ENCODE measurements around the gene FAIM2. TPM values are rescaled to one million over a fixed set of nuclear protein-coding genes. Genes with fewer than 3 reads are reported as not detected.

Gene FAIM2
- total RNA-seq, 1 experiment from 2014 or later: 0.18 TPM

DNA sequence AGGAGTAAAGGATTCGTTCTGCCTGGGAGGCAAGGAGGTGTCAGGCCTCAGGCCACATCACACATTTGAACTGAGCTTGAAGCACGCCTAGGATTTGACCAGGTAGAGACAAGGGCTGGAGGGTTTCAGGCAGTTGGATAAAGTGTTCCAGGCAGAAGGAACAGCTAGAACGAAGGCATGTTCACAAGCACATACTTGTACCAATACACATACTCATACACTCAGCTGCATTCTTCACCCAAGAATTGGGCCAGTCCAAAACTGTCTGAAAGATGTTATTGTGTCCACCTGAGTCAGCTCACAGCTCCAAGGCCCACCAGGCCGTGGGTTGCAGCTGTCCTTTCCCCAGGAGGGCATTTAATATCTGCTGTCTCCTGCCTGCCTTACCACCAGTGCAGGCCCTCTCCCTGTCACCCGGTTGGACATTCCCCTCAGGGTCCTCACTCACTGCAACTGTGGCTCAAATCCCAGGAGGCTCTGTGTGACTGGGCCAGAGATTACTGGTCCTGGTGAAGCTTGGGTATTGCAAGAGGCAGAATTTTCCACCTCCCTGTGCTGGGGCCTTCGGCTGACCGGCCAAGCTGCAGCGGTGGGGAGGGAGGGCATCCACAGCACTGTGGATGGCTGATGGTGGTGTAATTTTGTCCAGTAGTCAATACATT is 34.1 kb upstream of the FAIM2 start:
- ChIA-PET POLR2A (ENCODE audit: unreplicated experiment) (no interaction called here), CTCF (no interaction called here)
- ATAC-seq (no peak), DNase-seq (no peak)
- no peaks in the 10 kb centered on the region for H3K9me2 ChIP-seq (replicated peaks; ENCODE audit: low read length)
- no peaks in the 10 kb centered on the region for H3K79me2 ChIP-seq (ENCODE audit: low read length)
- H3K4me2 ChIP-seq (ENCODE audit: low read length): no peak overlapping the region
- H3K4me3 ChIP-seq (ENCODE audit: low read length): no peak overlapping the region
- H2AFZ ChIP-seq (ENCODE audit: low read length): no peak overlapping the region
- no TSS peak for BruUV-seq (replicated peaks)
- H3K36me3 ChIP-seq (ENCODE audit: low read depth, low read length): no peaks in the 10 kb centered on the region
- H3K4me1 ChIP-seq (ENCODE audit: insufficient read depth, low read length): peaks cover 3% of the 10 kb centered on the region
- H3K27ac ChIP-seq (ENCODE audit: low read length): no peak overlapping the region
- no peaks in the 10 kb centered on the region for H4K20me1 ChIP-seq (ENCODE audit: low read length)
- no peak overlapping the region for H3K9ac ChIP-seq (ENCODE audit: low read length)
- no peaks in the 10 kb centered on the region for H3K27me3 ChIP-seq (ENCODE audit: low read length)
- no peaks in the 10 kb centered on the region for H3K9me3 ChIP-seq (ENCODE audit: low read length)
- TF ChIP-seq, protein P1, sequence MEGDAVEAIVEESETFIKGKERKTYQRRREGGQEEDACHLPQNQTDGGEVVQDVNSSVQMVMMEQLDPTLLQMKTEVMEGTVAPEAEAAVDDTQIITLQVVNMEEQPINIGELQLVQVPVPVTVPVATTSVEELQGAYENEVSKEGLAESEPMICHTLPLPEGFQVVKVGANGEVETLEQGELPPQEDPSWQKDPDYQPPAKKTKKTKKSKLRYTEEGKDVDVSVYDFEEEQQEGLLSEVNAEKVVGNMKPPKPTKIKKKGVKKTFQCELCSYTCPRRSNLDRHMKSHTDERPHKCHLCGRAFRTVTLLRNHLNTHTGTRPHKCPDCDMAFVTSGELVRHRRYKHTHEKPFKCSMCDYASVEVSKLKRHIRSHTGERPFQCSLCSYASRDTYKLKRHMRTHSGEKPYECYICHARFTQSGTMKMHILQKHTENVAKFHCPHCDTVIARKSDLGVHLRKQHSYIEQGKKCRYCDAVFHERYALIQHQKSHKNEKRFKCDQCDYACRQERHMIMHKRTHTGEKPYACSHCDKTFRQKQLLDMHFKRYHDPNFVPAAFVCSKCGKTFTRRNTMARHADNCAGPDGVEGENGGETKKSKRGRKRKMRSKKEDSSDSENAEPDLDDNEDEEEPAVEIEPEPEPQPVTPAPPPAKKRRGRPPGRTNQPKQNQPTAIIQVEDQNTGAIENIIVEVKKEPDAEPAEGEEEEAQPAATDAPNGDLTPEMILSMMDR (conservative IDR thresholded peaks at IDR 0.05; ENCODE audit: low read depth, low read length): no peak
- TF ChIP-seq EZH2 (IDR thresholded peaks at IDR 0.05; ENCODE audit: low read length, unreplicated experiment) (no peak), EZH2phosphoT487 (IDR thresholded peaks at IDR 0.05; ENCODE audit: borderline replicate concordance, low read length) (no peak)
- intact Hi-C loops (cut with micrococcal nuclease): no loop called here
- no peaks in the 10 kb centered on the region for H3F3A ChIP-seq (ENCODE audit: low read length, unreplicated experiment)

DNA sequence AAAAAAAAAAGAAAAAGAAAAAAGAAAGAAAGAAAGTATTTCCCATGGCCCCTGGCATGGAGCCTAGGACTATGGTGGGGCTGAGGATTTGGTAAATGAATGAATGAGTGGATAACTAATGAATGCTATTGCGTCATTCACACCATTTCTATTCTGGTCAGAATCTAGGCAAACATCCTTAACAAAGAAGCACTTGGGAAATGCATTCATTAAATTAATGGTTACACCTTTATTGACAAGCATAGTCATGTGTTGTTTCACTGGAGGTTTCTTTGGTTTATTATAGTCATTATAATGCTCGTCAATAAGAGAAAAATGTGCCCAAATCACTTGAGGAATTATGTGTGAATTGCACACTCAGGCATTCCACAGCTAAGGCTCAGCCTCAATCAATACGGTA is 33.2 kb upstream of the FAIM2 start:
- Histone ChIP-seq H3K9ac (ENCODE audit: low read length) (no peak overlapping the region), H3K4me1 (ENCODE audit: insufficient read depth, low read length) (no peaks in the 10 kb centered on the region; the same call in 1 of the 2 replicates), H3K27ac (ENCODE audit: low read length) (no peak overlapping the region), H3K27me3 (ENCODE audit: low read length) (no peaks in the 10 kb centered on the region), H3F3A (ENCODE audit: low read length, unreplicated experiment) (no peaks in the 10 kb centered on the region), H3K79me2 (ENCODE audit: low read length) (no peaks in the 10 kb centered on the region), H2AFZ (ENCODE audit: low read length) (no peak overlapping the region), H3K9me3 (ENCODE audit: low read length) (no peaks in the 10 kb centered on the region), H3K4me3 (ENCODE audit: low read length) (no peak overlapping the region), H4K20me1 (ENCODE audit: low read length) (no peaks in the 10 kb centered on the region), H3K4me2 (ENCODE audit: low read length) (no peak overlapping the region), H3K9me2 (replicated peaks; ENCODE audit: low read length) (no peaks in the 10 kb centered on the region), H3K36me3 (ENCODE audit: low read depth, low read length) (no peaks in the 10 kb centered on the region)
- no peak for TF ChIP-seq EZH2phosphoT487 (IDR thresholded peaks at IDR 0.05; ENCODE audit: borderline replicate concordance, low read length)
- TF ChIP-seq, protein P1 (conservative IDR thresholded peaks at IDR 0.05; ENCODE audit: low read depth, low read length): no peak
- no peak for TF ChIP-seq EZH2 (IDR thresholded peaks at IDR 0.05; ENCODE audit: low read length, unreplicated experiment)
- intact Hi-C loops (cut with micrococcal nuclease): no loop called here
- no TSS peak for BruUV-seq (replicated peaks)
- ChIA-PET CTCF (no interaction called here), POLR2A (ENCODE audit: unreplicated experiment) (interaction anchor here (0.6 kb wide), 1 partner anchor 148 kb away, joined by 5 read pairs; no protein-coding TSS in a partner anchor)
- DNase-seq (no peak), ATAC-seq (no peak)

DNA sequence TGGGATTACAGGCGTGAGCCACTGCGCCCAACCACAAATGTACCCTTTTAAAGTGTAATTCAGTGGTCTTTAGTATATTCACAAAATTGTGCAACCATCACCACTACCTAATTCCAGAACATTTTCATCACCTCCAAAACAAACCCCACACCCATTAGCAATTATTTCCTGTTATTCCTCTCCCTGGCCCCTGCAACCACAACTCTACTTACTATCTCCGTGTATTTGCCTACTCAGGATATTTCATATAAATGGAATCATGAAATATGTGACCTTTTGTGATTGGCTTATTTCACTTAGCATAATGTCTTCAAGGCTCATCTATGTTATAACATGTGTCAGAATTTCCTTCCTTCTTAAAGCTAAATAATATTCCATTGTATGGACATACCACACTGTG is 30.8 kb upstream of the FAIM2 start:
- Histone ChIP-seq H2AFZ (ENCODE audit: low read length) (no peak overlapping the region), H3K79me2 (ENCODE audit: low read length) (no peaks in the 10 kb centered on the region), H3K4me1 (ENCODE audit: insufficient read depth, low read length) (no peaks in the 10 kb centered on the region; the same call in 1 of the 2 replicates), H3F3A (ENCODE audit: low read length, unreplicated experiment) (no peaks in the 10 kb centered on the region), H3K4me2 (ENCODE audit: low read length) (no peak overlapping the region), H3K36me3 (ENCODE audit: low read depth, low read length) (no peaks in the 10 kb centered on the region), H3K27ac (ENCODE audit: low read length) (no peak overlapping the region), H3K27me3 (ENCODE audit: low read length) (no peaks in the 10 kb centered on the region), H3K9ac (ENCODE audit: low read length) (no peak overlapping the region), H3K9me3 (ENCODE audit: low read length) (no peaks in the 10 kb centered on the region), H4K20me1 (ENCODE audit: low read length) (no peaks in the 10 kb centered on the region), H3K4me3 (ENCODE audit: low read length) (no peak overlapping the region), H3K9me2 (replicated peaks; ENCODE audit: low read length) (no peaks in the 10 kb centered on the region)
- intact Hi-C loops (cut with micrococcal nuclease): no loop called here
- ChIA-PET POLR2A (ENCODE audit: unreplicated experiment) (no interaction called here), CTCF (no interaction called here)
- ATAC-seq: no peak
- TF ChIP-seq EZH2phosphoT487 (IDR thresholded peaks at IDR 0.05; ENCODE audit: borderline replicate concordance, low read length) (no peak), EZH2 (IDR thresholded peaks at IDR 0.05; ENCODE audit: low read length, unreplicated experiment) (no peak)
- TF ChIP-seq, protein P1 (conservative IDR thresholded peaks at IDR 0.05; ENCODE audit: low read depth, low read length): no peak
- no TSS peak for BruUV-seq (replicated peaks)
- DNase-seq: no peak

Data from PC-3 (cell line).